Astrocyte (in vitro differentiated cells and primary cell): ENCODE measurements around the gene ARHGEF40. TPM values are rescaled to one million over a fixed set of nuclear protein-coding genes. Genes with fewer than 3 reads are reported as not detected.

Source experiments
- DNase-seq: peaks from one replicate; pipeline ENCODE4 v3.0.0-alpha.2; 2010; ENCODE audit warnings: low read depth
- FAIRE-seq: peaks from 2 replicates; lab custom pipeline; 2011; peaks lifted over from hg19 to GRCh38; lab: Jason Lieb, UNC
- H2AFZ ChIP-seq: 2 replicates; pipeline ENCODE4 v1.6.0; 2012; ENCODE audit warnings: low read depth, low read length, inconsistent platforms
- H3K27ac ChIP-seq: 2 replicates; pipeline ENCODE4 v1.5.1; 2011; ENCODE audit warnings: low read depth, low read length, inconsistent platforms
- H3K27me3 ChIP-seq: 2 replicates; pipeline ENCODE4 v1.6.0; 2011; ENCODE audit warnings: low read length, inconsistent platforms; ENCODE audit not compliant: insufficient read depth
- H3K36me3 ChIP-seq: 2 replicates; pipeline ENCODE4 v1.5.1; 2011; ENCODE audit warnings: low read length, inconsistent platforms; ENCODE audit not compliant: insufficient read depth
- H3K4me1 ChIP-seq: 2 replicates; pipeline ENCODE4 v1.5.1; 2011; ENCODE audit warnings: low read length, inconsistent platforms; ENCODE audit not compliant: insufficient read depth
- H3K4me2 ChIP-seq: 2 replicates; pipeline ENCODE4 v1.6.0; 2012; ENCODE audit warnings: low read length, inconsistent platforms
- H3K4me3 ChIP-seq: 2 replicates; pipeline ENCODE4 v1.5.1; 2011; ENCODE audit warnings: low read depth, mild to moderate bottlenecking, low read length, inconsistent platforms; ENCODE audit not compliant: insufficient read depth
- H3K79me2 ChIP-seq: 2 replicates; pipeline ENCODE4 v1.6.0; 2012; ENCODE audit warnings: mild to moderate bottlenecking, low read length, inconsistent platforms; ENCODE audit not compliant: insufficient read depth
- H3K9ac ChIP-seq: 2 replicates; pipeline ENCODE4 v1.6.0; 2012; ENCODE audit warnings: mild to moderate bottlenecking, low read length, inconsistent platforms
- H3K9me3 ChIP-seq: 2 replicates; pipeline ENCODE4 v1.5.1; 2012; ENCODE audit warnings: low read depth, mild to moderate bottlenecking, low read length, inconsistent platforms; ENCODE audit not compliant: insufficient read depth
- H4K20me1 ChIP-seq: 2 replicates; pipeline ENCODE4 v1.6.0; 2012; ENCODE audit warnings: low read length, inconsistent platforms; ENCODE audit not compliant: insufficient read depth
- H3K27ac Mint-ChIP-seq: one replicate; pipeline ENCODE4 v1.8.0; 2021; ENCODE audit warnings: mild to moderate bottlenecking, mixed read lengths; ENCODE audit not compliant: unreplicated experiment
- H3K27me3 Mint-ChIP-seq: one replicate; pipeline ENCODE4 v1.8.0; 2021; ENCODE audit warnings: low read depth, mixed read lengths; ENCODE audit not compliant: unreplicated experiment
- H3K36me3 Mint-ChIP-seq: one replicate; pipeline ENCODE4 v1.8.0; 2021; ENCODE audit warnings: low read depth, mixed read lengths; ENCODE audit not compliant: unreplicated experiment
- H3K4me1 Mint-ChIP-seq: one replicate; pipeline ENCODE4 v1.8.0; 2021; ENCODE audit warnings: low read depth, mixed read lengths; ENCODE audit not compliant: unreplicated experiment
- H3K4me3 Mint-ChIP-seq: one replicate; pipeline ENCODE4 v1.8.0; 2021; ENCODE audit warnings: mild to moderate bottlenecking, moderate library complexity, mixed read lengths; ENCODE audit not compliant: unreplicated experiment
- H3K9me3 Mint-ChIP-seq: one replicate; pipeline ENCODE4 v1.8.0; 2021; ENCODE audit warnings: mild to moderate bottlenecking, mixed read lengths; ENCODE audit not compliant: unreplicated experiment
- CTCF ChIP-seq: IDR thresholded peaks from 2 replicates; pipeline ENCODE4 v1.5.1; 2011; ENCODE audit warnings: low read depth, mild to moderate bottlenecking, inconsistent platforms, low read length, moderate library complexity; ENCODE audit not compliant: insufficient read depth
- EZH2 ChIP-seq: IDR thresholded peaks from 2 replicates; pipeline ENCODE4 v1.6.1; 2012; ENCODE audit warnings: mild to moderate bottlenecking, low read length, inconsistent platforms; ENCODE audit not compliant: insufficient read depth
- total RNA-seq: library from RNA; stranded (reverse); gene quantifications from 2 replicates; pipeline ENCODE4 v1.2.1, GENCODE V29; 2021

Gene ARHGEF40
- total RNA-seq, 1 donor from 2014 or later: 99.9 TPM

GRCh38 chr14:21081521-21082142 is 11.5 kb downstream of the ARHGEF40 start:
- no peaks in the 10 kb centered on the region for H3K9me3 Mint-ChIP-seq
- no peak for DNase-seq
- H3K4me1 Mint-ChIP-seq: peaks cover 15% of the 10 kb centered on the region
- Histone ChIP-seq H3K4me2 (no peak overlapping the region), H3K4me1 (peaks cover 13% of the 10 kb centered on the region), H2AFZ (no peak overlapping the region), H3K9me3 (no peaks in the 10 kb centered on the region), H3K36me3 (peaks cover 67% of the 10 kb centered on the region), H3K4me3 (no peak overlapping the region), H3K79me2 (no peaks in the 10 kb centered on the region), H3K9ac (no peak overlapping the region), H3K27ac (no peak overlapping the region), H3K27me3 (no peaks in the 10 kb centered on the region), H4K20me1 (peaks cover 55% of the 10 kb centered on the region)
- no peak overlapping the region for H3K4me3 Mint-ChIP-seq
- TF ChIP-seq EZH2: no peak
- TF ChIP-seq CTCF: no peak
- H3K27ac Mint-ChIP-seq: no peak overlapping the region
- FAIRE-seq: no peak
- H3K27me3 Mint-ChIP-seq: no peaks in the 10 kb centered on the region
- peaks cover 34% of the 10 kb centered on the region for H3K36me3 Mint-ChIP-seq

GRCh38 chr14:21083565-21084325 is 13.6 kb downstream of the ARHGEF40 start:
- Histone ChIP-seq H3K9ac (no peak overlapping the region), H3K4me3 (no peak overlapping the region), H3K27ac (no peak overlapping the region), H4K20me1 (peaks cover 54% of the 10 kb centered on the region), H2AFZ (no peak overlapping the region), H3K27me3 (no peaks in the 10 kb centered on the region), H3K4me1 (peaks cover 28% of the 10 kb centered on the region), H3K36me3 (peaks cover 53% of the 10 kb centered on the region), H3K9me3 (no peaks in the 10 kb centered on the region), H3K79me2 (no peaks in the 10 kb centered on the region), H3K4me2 (no peak overlapping the region)
- H3K36me3 Mint-ChIP-seq: peaks cover 41% of the 10 kb centered on the region
- no peaks in the 10 kb centered on the region for H3K27me3 Mint-ChIP-seq
- H3K4me1 Mint-ChIP-seq: peaks cover 29% of the 10 kb centered on the region
- TF ChIP-seq EZH2 (no peak), CTCF (no peak)
- no peaks in the 10 kb centered on the region for H3K9me3 Mint-ChIP-seq
- H3K27ac Mint-ChIP-seq: peak overlapping the region; percentile 20
- no peak for DNase-seq
- H3K4me3 Mint-ChIP-seq: peak overlapping the region; percentile 2
- FAIRE-seq: no peak

DNA sequence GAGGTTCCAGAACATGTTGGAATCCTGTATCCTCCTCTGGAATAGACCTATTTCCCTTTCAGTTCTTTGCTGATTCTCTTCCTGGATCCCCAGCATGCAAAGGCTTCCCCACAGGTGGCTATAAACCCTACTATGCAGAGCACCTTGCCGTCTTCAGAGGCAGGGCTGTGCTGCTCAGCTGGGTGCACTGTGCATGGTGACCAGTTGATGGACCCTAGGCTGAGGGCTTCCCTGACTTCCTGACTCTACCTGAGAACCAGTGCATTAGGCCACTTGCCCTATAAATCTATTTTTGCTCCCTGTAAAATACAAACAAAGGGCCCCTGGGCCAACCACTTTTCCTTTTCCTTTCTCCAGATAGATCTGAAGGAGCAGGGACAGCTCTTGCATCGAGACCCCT is 14.3 kb downstream of the ARHGEF40 start:
- Histone ChIP-seq H3K9me3 (no peaks in the 10 kb centered on the region), H3K79me2 (no peaks in the 10 kb centered on the region), H3K4me3 (no peak overlapping the region), H3K4me2 (no peak overlapping the region), H3K27me3 (no peaks in the 10 kb centered on the region), H2AFZ (no peak overlapping the region), H4K20me1 (peaks cover 57% of the 10 kb centered on the region), H3K9ac (peak overlapping the region; percentile 11), H3K27ac (no peak overlapping the region), H3K4me1 (peaks cover 28% of the 10 kb centered on the region), H3K36me3 (peaks cover 49% of the 10 kb centered on the region)
- Mint-ChIP-seq H3K4me1 (peaks cover 31% of the 10 kb centered on the region), H3K9me3 (no peaks in the 10 kb centered on the region), H3K27ac (no peak overlapping the region), H3K36me3 (peaks cover 45% of the 10 kb centered on the region), H3K27me3 (no peaks in the 10 kb centered on the region), H3K4me3 (peak overlapping the region; percentile 2)
- TF ChIP-seq CTCF (no peak), EZH2 (no peak)
- DNase-seq (no peak), FAIRE-seq (no peak)
